HG03460 (cell line): Measurements from ENCODE around the gene CRYZ.
"Not testable (repeated sequence)": the region's sequence is repeated elsewhere in the genome, so short reads cannot be mapped to it uniquely, and the experiment has no call there.

Source experiments
- ATAC-seq: cut with Tn5 transposase; IDR thresholded peaks from one replicate; pipeline ENCODE4 v1.9.1; 2021; ENCODE audit not compliant: unreplicated experiment

The CRYZ gene, protein sequence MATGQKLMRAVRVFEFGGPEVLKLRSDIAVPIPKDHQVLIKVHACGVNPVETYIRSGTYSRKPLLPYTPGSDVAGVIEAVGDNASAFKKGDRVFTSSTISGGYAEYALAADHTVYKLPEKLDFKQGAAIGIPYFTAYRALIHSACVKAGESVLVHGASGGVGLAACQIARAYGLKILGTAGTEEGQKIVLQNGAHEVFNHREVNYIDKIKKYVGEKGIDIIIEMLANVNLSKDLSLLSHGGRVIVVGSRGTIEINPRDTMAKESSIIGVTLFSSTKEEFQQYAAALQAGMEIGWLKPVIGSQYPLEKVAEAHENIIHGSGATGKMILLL

DNA sequence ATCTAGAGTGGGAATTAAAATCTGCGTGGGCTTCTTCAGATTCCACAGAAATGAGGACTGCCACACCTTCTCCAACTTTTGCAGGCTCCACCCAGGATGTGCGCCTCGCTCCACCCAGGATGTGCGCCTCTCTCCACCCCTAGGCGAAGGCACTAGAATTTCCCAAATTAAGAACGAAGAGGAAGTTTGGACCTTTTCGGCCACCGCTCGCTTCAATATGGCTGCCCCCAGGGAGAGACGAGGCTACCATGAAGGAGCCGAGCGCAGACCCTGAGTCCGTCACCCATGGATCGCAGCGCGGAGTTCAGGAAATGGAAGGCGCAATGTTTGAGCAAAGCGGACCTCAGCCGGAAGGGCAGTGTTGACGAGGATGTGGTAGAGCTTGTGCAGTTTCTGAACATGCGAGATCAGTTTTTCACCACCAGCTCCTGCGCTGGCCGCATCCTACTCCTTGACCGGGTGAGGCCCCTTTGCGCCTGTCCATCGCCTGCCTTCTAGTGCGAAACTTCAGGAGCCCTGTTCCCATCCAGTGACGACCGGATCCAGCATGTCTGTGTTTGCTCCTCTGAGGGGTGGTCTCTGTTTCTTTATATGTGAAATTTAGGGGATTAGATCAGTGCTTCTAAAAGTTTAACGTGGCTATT lies at the start of gene CRYZ, which contains the start of gene TYW3:
TSS of gene CRYZ (minus strand) at position 91 of the 644 bp plus-strand sequence. CDS start 8,229 bp downstream, outside the sequence.
TSS of gene TYW3 (plus strand) at position 193 of the 644 bp plus-strand sequence. CDS start at position 286, 93 bp downstream.
- ATAC-seq = peak; percentile 56

GRCh38 chr1:74780594-74780993 lies 47.7 kb upstream of the CRYZ start:
- no peak for ATAC-seq

- ATAC-seq = no peak
These were observed 46.9 kb upstream of the CRYZ start for GRCh38 chr1:74779750-74780149.

DNA sequence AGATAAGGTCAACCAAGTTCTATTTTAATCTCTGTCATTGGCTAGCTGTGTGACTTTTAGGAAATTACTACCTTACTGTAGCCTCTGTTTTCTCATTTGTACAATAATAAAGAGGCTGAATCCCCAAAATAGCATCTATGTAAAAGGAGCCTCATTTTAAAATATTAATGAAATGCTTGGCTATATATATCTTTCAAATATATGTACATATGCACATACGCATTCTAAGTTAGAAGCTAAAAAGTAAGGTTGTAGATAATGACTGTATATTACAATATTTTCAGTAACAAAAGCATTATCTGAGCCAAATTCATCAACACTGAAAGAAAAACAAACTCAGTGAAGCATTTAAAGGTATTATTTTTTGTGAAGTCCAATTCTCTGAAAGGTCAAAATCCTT lies 44.7 kb upstream of the CRYZ start:
- ATAC-seq = no peak

GRCh38 chr1:74775735-74776134 lies 42.9 kb upstream of the CRYZ start:
- ATAC-seq = no peak

DNA sequence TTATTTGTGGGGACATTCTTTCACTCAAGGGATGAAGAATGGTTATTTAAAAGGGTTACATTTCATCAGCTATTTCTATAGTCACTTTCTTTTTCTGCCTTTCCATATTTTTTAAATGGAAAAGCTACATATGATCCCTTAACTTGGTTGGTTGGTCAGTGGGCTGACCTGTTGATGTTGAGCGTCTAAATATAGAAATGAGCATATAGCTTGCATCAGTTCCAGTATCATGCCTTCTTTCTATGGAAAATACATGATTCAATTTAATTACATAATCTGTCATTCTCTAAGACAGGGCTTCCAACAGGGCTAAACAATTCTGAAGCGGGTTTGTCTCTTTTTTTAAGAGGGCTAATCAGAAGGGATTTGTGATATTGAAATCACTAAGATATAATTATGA lies 40.7 kb upstream of the CRYZ start:
- no peak for ATAC-seq

- no peak for ATAC-seq
These were observed 40.1 kb upstream of the CRYZ start for GRCh38 chr1:74772945-74773344.

DNA sequence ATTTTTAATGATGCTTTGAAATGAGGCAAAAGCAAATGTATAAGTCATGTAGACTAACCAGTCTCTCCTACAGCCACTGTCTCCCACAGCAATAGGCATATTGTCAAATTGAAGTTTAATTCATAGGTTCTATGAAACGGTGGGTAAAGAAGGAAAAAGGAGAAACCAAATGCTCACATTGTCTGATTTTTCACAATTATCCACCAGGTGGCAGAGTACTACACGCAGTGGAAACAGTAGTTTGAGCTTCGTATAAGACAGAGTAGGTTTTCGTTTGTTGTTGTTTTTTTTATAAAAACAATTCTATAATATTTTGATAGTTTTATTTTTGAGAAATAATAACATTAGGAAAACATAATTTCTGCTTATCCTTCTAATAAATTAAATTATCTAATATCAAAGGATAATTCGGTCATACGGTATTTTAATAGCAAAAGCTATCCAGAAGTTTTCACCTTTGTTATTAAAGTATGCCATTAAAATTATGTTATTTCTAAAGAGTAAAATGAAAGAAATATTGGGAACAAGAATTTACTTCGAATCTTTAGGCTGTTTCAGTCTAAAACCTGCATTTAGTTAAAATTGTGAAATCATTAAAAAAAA lies 39.2 kb upstream of the CRYZ start:
- ATAC-seq = no peak

- no peak for ATAC-seq
These were observed 34.6 kb upstream of the CRYZ start for GRCh38 chr1:74767490-74767889.

DNA sequence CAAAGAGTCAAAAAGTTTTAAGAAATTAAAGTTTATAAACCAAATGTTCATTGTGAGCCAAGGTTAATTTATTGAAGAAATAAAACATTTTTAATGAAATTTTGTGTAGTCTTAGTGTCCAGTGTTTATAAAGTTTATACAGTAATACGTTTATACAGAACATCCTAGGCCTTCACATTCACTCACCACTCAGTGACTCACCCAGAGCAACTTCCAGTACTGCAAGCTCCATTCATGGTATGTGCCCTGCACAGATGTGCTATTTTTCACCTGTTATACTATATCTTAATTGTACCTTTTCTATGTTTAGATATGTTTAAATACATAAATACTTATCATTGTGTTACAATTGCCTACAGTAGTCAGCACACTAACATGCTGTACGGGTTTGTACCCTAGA lies 33.7 kb upstream of the CRYZ start:
- no peak for ATAC-seq

DNA sequence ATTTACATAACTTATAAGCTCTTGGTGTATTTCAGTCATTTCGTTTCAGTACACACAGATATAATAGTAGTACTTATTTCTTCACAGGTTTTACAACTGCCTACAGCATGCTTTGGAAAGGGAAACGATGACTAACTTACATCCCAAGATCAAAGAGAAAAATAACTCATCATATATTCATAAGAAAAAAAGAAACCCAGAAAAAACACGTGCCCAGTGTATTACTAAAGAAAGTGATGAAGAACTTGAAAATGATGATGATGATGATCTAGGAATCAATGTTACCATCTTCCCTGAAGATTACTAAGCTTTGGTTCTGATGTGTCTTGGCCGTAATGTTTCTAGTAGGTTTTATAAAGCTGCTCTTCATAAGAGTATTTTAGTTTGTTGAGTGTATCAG lies 31.0 kb upstream of the CRYZ start:
- ATAC-seq = no peak

DNA sequence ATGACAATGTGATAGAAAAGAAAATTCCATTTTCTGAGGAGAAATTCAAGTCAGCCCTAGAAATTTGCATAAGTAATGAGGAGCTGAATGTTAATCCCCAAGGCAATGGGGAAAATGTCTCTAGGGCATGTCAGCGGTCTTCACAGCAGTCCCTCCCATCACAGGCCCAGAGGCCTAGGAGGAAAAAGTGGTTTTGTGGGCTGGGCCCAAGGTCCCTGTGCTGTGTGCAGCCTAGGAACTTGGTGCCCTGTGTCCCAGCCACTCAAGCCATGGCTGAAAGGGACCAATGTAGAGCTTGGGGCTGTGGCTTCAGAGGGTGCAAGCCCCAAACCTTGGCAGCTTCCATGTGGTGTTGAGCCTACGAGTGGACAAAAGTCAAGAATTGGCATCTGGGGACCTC lies 23.8 kb upstream of the CRYZ start:
- not testable (repeated sequence) for ATAC-seq

DNA sequence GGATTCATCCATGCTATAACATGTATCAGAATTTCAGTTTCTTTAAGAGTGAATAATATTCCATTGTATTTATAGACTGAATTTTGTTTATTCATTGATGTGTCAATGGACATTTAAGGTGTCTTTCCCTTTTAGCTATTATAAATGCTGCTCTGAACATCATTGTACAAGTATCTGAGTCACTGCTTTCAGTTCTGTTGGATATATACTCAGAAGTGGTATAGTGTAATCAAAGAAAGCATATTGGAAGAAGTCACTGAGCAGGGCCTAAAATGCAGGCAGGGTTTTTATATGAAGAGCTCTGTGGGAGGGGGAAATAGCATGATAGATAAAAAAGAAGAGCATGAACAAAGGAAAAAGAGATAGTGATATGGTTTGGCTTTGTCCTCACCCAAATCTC lies 22.6 kb upstream of the CRYZ start:
- ATAC-seq = no peak

- ATAC-seq = no peak
These were observed 20.3 kb upstream of the CRYZ start for GRCh38 chr1:74753104-74753503.

DNA sequence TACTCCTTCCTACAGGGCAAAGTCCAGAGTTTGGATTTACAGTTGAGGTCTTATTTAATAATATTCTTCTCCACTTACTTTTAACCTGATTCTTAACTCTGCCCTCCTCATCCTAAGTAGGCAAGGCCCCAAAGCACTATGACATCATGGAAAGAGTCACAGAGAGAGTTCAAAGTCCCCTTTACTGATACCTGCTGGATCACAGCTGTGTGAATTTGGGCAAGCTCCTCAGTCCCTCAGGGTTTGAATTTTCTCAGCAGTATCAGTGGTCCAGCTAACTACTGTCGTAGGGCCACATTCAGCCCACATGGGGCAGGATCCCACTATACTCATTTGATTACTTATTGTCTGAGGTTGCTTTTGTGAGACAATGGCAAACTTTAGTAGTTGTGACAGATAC lies 16.1 kb upstream of the CRYZ start:
- ATAC-seq = peak; percentile 46

GRCh38 chr1:74745247-74745646 lies 12.4 kb upstream of the CRYZ start:
- not testable (repeated sequence) for ATAC-seq

- not testable (repeated sequence) for ATAC-seq
These were observed 7.6 kb upstream of the CRYZ start for GRCh38 chr1:74740307-74740980.

DNA sequence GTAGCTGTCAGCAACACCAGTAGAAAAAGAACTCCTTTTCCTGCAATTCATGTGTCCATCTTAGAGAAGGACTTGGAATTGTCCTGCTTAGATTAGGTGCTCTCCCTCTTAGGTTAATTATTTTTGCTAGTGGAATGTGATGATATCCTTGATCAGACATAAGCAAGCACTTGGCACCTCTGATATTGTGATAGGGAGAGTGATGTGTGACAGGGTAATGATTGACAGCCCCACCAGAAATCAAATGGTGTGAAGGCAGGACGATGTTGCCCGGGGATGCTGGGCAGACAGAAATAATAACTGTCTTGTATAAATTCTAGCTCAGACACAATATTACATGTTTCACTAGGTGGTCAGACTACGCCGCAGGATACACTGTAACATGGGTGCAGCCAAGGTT lies 4.5 kb upstream of the CRYZ start:
- ATAC-seq = no peak

DNA sequence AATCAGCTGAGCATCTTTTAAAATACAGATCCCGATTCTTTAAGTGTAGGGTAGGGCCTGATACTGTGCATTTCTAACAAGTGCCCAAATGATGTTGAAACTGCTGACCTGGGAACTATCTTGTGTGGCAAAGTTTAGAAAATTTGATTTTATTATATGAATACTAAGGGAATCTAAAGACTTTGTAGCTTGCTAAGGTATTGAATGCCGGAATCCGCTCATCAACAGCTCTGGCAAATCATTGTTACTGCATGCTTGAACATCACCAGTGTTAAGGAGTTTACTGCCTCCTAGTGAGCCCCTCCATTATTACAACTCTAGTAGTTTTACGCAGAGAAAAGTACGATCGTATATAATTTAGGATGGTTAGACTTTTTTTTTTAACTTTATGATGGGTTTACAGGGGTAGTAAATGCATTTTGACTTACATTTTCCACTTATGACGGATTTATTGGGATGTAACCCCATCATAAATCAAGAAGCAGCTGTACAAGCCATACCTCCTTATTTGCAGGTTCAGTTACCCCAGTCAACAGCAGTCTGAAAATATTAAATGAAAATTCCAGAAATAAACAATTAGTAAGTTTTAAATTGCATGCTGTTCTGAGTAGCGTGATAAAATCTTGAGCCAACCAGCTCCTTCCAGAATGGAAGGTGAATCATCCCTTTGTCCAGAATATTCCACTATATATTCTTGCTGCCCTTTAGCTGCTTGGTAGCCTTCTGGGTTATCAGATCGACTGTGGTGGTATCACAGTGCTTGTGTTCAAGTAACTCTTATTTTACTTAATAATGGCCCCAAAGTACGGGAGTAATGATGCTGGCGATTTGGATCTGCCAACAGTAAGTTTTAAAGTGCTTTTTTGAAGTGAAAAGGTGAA lies 994 bp upstream of the CRYZ start:
- peak; percentile 44 for ATAC-seq

GRCh38 chr1:74732071-74732946 lies 541 bp downstream of the CRYZ start:
- peak; percentile 16 for ATAC-seq
